CD4-positive, alpha-beta T cell treated with Interleukin-4 for 4 hours (primary cell): ENCODE data around the gene TRIM59.

Experiments
- DNase-seq: peaks from one replicate; pipeline ENCODE4 v3.0.0-alpha.2; 2020

The TRIM59 gene, protein sequence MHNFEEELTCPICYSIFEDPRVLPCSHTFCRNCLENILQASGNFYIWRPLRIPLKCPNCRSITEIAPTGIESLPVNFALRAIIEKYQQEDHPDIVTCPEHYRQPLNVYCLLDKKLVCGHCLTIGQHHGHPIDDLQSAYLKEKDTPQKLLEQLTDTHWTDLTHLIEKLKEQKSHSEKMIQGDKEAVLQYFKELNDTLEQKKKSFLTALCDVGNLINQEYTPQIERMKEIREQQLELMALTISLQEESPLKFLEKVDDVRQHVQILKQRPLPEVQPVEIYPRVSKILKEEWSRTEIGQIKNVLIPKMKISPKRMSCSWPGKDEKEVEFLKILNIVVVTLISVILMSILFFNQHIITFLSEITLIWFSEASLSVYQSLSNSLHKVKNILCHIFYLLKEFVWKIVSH

DNA sequence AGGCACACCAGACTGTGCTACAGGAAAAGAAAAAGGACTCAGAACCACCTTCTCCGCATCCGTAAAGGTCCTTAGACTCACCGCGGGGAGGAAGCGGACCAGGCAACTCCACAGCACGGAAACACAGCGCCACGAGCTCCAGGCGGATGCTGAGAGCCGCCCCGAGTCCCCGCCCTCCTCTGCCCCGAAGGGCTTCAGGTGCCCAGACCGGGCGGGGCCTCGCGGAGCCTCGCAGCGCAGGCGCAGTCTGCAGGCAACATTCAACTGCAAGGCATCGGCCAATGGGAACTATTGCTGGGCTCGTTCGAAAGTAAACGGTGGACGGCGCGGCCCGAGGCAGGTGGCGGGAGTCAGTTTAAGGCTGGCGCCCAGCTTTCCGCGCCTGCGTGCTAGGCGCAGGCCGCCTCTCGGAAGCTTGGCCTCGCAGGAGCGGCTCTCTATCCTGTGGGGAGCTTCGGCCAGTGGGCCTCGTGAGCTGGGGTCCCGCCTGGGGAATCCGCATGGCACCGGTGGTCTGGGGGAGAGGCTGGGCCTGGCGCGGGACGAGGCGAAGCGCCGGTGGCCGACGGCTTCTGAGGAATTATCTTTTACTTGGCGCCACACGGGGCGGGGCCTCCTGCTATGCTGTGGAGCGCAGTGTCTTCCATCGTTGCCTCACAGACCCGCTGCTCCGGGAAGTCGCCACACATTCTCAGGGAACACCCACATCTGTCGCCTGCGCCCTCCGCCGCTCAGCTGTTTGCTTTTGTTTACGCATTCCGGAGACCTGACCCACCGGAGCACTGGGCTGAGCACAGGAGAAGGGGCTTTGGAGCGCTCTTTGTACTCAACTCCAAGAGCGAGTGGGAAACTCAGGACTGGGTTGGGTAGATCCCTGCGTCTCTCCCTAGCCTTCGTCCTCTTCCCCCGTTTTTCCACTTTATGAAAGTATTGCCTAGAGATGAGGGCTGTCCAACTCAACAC, at the start of gene TRIM59:
Gene TRIM59, minus strand, starts transcription at position 151 of the 963 bp plus-strand sequence. CDS start 10,603 bp downstream, outside the sequence.
- DNase-seq = peak; percentile 98

DNA sequence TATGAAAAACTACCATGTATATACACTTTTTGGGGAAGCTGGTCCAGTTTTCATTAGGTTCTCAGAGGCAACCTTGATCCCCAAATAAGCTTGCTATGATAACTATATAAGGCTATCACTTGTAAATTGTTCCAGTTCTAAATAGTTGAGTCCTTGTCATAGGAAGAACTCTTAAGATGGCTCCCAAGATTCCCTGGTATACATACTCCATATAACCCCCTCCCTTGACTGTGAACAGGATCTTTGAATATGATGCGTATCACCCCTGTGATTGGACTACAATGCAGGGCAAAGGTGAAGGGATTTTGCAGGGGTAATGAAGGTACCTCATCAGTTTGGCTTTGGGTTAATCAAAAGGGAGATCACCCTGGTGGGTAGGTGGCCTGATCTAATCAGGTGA, 48.6 kb upstream of the TRIM59 start:
- DNase-seq = no peak

DNA sequence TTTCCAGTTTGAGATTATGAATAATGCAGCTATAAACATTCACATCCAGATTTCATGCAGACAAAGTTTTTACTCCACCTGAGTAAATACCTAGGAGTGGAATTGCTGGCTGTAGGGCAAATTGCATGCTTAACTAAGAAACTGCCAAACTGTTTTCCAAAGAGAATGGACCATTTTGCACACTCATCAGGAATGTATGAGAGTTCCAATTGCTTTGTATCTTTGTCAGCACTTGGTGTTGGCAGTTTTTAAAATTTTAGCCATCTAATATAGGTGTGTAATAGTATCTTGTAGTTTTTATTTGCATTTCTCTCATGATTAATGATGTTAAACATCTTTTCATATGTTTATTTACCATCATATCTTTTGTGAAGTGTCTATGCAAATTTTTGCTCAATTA, 40.6 kb upstream of the TRIM59 start:
- no peak for DNase-seq

DNA sequence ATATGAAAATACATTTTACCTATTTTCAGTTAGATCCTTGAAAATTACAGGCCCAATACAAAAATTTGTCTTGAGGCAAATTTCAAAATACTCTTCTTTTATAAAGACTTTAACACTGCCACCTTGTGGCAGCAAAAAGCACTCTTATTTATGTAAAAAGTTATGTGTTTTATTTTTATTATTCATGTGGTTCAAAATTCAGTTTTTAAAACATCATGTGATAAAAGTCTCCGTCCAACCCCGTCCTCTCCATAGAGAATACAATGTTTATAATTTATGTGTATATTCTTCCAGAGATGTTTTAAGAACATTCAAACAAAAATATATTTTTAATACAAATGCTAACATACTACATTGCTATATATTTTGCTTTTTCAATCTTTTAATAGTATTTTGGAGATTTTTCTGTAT, 36.9 kb upstream of the TRIM59 start:
- DNase-seq = peak; percentile 52

DNA sequence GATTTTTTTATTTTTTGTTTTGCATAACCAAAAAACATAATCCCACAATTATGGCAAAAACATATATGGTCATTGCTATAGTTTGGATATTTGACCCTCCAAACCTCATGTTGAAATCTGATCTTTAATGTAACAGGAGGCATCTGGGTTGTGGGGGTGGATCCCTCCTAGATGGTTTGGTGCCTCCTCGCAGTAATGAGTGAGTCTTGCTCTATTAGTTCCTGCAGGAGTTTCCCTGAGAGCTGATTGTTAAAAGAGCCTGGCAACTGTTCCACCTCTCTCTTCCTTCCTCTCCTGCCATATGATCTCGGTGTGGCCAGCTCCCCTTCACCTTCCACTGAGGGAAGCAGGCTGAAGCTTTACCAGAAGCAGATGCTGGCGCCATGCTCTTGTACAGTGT, 33.2 kb upstream of the TRIM59 start:
- no peak for DNase-seq

DNA sequence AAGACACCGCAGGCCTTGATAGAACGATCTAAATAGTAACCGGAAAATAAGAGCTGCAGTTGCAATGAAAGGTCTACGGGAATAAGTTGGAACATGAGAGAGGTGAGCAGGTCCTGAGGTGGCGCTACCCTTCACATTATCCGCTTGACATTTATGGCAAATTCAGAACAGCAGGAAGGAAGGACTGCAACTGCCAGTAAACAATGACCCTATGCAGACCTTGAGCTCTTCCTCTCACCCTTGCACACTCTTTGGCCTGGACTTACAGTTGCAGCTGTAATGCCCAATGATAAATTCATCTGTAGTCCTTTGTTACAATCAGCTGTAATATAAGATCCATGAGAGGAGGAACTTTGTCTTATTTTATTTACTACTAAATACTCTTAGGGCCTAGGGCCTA, 32.3 kb upstream of the TRIM59 start:
- no peak for DNase-seq

DNA sequence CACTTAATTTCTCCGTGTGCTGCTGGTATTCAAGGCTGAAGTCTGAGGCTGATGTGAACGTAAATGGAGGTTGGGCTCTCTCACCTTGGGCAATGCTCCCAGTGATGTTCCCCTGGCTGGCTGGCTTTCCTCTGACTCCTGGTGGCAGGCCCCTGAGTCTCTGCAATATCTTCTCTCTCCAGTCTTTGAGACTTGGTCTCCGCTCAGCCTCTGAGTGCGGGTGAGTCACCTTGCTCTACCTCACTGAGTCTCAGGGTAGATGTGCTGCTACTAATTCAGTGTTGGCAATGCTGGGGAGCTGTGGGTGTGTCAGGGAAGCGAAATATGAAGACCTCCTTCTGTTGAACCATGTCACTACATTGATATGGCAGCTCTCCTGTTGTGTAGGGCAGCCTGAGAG, 31.3 kb upstream of the TRIM59 start:
- DNase-seq = no peak

DNA sequence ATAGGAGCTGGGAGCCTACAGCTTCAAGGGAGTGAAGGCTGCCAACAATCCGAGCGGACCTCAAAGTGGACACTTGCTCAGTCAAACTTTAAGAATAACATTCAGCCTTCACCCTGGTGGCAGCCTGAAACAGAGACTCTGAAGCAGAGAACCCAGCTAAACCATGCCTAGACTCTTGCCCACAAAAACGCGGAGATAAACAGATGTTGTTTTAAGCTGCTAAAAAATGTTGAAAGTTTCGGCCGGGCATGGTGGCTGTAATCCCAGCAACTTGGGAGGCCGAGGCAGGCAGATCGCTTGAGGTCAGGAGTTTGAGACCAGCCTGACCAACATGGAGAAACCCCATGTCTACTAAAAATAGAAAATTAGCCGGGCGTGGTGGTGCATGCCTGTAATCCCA, 29.8 kb upstream of the TRIM59 start:
- DNase-seq = no peak

DNA sequence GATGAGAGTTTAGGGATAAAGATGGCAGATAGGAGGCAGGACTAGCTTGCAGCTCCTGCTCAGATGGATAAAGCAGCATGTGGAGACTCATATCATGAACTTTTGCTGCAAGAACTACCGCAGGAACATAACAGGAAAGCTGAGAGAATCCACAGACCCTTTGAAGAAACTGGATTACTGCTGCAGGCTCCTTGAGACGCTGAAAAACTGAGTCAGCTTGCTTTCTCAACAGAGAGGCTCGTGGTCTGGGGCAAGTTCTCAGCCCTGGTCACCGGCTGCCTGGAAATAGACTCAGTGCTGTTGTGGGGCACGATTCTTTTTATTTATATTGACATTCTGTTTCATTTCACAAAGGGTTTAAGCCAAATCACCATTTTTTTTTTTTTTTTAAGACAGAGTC, 28.8 kb upstream of the TRIM59 start:
- no peak for DNase-seq

DNA sequence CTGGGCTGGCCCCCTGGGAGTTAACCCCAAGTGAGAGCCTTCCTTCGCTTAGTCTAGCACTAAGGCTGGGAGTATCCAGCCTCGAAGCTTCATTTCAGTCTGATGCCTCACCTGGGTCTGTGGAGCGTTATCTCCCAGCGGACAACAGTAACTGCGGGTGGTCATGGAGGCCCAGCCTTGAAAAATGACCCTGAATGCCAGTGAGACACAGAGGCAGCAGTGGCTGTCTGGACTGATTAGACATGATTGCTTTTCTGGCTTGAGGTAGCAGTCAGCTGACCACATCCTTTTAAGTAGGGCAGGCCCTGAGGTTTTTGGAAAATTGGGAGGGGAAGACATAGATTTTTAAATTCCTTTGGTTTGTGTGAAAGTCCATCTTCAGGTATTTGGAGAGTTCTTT, 28.2 kb upstream of the TRIM59 start:
- no peak for DNase-seq

DNA sequence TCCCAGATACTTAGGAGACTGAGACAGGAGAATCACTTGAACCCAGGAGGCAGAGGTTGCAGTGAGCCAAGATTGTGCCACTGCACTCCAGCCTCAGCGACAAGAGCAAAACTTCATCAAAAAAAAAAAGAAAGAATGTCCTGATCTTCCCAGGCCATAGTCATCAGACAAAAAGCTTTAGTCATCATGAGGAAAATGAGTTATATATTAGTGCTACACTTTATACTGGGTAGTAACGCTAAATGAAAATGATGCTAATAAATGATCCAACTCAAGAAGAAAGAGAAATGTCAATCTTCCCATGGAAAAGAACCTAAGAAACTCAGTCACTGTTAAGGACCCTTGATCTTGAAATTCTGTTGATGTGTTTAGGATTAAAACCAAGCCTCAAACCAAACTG, 26.3 kb upstream of the TRIM59 start:
- no peak for DNase-seq

DNA sequence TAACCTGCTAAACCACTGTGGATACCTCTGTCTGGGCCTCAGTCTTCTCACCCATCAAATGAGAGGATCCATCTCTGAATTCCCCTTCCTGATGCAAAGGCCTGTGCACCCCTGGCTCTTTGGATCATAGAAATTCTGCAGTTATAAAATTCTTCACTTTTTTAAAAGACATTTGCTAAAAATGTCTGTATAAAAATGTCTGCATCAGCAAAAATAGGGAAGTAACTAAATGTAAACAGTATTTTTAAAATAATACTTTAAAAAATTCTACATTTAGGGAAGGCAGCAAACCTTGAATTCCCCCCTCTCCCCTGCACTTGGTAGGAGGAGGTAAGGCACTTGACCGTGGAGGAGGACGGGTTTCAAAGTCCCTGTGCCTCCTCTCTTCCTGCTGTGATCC, 25.6 kb upstream of the TRIM59 start:
- DNase-seq = no peak

DNA sequence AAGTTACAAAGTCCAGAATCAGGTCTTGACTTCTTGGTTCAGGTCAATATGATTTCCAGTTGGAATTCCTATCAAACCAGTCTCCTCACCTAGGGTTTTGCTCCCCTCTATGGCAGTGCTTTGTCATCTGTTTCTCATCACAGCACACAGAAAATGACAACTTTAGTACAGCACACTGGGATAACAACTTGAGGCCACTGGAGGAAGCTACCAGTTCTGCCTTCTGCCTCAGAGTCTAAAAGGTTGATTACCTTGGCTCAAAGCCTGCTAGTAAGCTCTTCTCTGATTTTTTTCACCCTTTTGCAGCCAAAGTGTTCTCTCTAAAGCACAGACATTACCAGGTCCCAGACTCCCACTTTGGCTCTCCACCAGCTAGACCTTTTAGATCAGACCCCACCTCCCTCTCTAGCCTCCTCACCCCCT, 24.8 kb upstream of the TRIM59 start:
- DNase-seq = no peak

DNA sequence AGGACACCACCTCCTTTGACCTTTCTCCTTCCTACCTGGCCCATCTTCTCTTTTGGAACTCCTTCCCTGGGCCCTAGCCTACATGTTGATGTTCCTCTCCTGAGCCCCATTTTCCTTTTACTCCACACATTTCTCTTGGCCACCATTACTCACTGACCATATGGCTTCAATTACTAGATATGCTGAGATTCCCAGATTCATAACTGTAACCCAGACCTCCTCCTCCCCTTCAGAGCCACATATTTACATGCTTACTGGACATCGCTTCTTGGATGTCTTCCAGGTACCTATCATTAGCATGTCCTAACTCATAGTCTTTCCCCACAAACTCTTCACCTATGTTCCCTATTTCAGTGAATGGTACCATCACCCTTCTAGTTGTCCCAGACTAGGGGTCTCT, 24.4 kb upstream of the TRIM59 start:
- DNase-seq = no peak

DNA sequence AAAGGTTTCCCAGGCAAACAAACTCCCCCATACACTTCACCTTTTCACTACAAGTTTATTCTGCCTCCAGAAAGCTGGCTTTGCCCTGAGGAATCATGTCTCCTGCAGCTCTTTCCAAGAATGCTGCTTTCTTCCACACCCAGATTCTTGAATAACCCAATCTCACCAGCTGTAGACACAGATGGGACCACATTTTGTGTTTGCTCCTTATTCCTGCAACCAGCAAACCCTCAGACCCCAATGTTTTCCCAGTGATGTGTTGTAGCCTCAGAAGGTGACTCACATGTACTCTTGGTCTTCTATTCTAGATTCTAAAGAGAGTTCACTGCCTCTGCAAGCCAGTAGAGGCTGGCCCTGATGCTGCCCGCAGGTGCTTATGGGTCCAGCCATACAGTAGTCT, 23.6 kb upstream of the TRIM59 start:
- DNase-seq = no peak

DNA sequence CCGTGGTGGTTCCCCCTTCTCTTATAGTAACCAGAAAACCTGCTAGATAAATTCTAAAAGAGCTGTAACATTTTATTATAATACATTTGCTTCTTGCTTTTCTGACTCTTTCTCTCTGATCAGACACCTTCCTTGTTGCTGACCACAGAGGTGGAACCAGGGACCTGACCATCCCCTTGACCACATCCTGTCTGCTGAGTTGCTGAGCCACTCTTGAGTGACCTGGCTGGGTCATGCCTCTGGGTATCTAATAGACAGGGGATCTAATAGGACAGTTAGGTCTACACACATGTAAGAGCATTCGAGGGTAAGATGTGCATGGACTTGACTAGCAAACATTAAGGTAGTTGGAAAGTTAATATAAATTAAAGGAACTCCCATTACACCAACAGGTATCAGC, 22.8 kb upstream of the TRIM59 start:
- DNase-seq = no peak

DNA sequence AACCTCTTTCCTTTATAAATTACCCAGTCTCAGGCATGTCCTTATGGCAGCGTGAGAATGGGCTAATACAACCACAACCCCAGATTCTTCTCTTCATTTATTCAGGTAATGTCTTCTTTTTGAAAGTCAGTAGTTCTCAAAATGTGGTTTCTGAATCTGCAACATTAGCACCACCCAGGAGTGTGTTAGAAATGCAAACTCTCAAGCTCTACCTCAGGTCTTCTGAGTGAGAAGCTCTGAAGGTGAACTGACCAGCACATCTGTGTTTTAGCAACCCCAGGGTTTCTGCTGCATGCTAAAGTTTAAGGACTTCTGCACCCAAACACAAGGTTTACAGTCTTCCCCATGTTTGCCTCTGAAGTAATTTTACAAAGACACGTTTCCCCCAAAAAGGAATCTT, 22.3 kb upstream of the TRIM59 start:
- no peak for DNase-seq

DNA sequence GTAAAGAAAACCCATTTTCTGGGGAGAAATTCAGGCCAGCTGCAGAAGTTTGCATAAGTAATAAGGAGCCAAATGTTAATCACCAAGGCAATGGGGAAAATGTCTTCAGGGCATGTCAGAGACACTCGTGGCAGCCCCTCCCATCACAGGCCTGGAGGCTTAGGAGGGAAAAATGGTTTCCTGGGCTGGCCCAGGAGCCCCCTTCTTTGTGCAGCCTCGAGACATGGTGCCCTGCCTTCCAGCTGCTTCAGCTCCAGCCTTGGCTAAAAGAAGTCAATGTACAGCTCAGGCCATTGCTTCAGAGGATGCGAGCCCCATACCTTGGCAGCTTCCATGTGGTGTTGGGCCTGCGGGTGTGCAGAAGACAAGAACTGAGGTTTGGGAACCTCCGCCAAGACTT, 20.6 kb upstream of the TRIM59 start:
- no peak for DNase-seq

DNA sequence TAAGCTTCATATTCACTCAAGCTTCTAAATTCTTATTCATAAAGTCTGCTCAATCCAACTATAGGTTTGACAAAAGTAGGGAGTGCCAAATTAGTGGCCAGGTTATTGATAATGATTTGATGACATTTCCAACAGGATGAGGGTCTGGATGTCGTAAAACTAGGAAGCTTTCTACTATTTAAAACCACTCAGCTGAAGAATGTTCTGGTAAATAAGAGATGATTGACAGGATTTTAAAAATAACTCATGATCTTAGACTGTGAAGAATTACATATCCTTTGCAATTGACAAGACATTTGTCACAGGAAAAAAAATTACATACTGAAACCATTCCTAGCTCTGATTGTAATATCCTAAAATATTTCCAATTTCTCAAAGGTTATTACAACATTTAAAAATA, 15.4 kb upstream of the TRIM59 start:
- no peak for DNase-seq

DNA sequence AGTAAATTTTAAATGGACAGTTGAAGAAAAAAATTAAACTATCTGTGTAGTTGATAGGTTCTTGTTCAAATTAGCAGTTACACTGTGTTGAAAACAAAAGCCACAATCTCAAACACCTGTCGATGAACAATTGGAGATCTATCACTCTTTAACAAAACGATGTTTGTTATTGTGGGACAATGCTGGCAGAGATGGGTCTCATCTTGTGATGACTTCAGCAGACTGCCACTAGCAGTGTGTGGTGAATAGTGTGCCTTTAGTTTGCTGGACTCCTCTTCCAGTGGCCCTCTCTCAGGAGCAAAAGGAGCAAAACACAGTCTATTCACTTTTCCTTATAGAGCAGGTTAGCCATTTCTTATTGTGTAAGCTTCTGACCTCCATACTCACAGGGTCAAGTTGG, 14.7 kb upstream of the TRIM59 start:
- no peak for DNase-seq

DNA sequence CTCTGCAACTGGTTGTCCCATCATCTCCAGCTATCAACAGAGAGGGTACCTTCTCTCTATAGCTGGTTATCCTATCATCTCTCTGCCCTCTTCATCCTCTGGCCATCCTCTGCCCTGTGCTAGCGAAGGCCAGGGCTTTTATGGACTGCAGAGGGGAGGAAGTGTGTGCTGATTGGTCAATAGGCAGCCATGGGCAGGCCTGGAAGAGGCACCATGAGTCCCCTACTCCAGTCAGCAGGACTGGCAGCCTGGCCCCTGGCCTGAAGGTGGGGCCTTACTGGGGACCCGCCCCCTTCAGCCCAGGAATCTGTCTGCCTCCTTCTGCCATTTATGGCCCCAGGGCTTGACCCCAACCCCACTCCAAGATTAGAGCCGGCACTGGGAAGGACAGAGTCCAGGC, 10.4 kb upstream of the TRIM59 start:
- DNase-seq = no peak

DNA sequence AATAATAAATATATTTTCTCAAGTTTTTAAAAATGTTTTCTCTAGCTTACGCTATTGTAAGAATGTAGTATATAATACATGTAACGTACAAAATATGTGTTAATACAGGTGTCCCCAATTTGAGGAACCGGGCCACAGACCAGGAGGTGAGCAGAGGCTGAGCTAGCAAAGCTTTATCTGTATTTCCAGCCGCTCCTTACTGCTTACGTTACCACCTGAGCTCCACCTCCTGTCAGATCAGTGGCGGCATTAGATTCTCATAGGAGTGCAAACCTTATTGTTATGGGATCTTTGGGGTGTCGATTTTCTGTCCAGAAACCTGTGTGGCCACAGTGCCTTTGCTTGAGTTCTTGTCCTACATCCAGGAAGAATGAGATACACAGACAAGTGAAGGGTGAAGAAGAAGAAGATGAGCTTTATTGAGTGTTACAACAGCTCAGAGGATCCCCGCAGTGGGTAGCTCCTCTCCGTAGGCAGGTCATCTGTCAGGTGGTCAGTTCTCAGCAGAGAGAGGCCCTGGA, 9.9 kb upstream of the TRIM59 start:
- DNase-seq = no peak

DNA sequence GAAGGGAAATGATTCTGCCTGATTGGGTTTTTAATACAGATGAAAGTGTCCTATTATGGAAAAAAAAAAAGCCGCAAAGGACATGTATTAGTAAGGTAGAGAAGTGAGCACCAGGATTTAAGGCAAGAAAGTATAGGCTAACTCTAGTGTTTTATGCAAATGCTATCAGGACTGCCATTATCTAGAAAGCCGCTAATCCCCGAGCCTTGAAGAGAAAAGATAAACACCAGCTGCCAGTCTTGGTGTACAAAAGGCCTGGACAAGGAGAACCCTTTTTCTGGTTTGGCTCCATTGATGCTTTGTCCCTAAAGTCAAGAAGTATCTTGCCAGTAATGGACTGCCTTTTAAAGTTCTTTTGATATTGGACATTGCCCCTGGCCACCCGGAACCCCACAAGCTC, 8.6 kb upstream of the TRIM59 start:
- no peak for DNase-seq

DNA sequence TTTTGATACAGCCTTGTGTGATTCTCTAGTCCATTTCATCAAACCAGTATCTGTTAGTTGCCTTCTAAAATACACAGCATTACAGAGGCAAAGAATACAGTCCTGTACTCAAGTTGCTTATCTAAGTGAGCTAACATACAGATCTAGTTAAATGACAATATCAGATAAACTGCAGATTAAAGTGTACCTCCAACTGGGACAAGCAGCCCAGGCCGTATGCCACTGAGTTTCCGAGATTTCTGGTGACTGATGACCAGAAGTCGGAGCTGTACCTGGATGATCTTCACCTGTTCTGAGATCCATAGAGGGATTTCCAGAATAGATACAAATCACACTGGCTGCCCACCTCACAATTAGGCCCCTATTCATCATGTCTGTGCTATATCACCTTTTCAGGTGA, 6.3 kb upstream of the TRIM59 start:
- no peak for DNase-seq
